H9 (cell line): Measurements from ENCODE around the gene ELF1. TPM values are rescaled to one million over a fixed set of nuclear protein-coding genes. Genes with fewer than 3 reads are reported as not detected.

ENCODE experiments used
- DNase-seq: peaks from one replicate; pipeline ENCODE4 v3.0.0-alpha.2; 2017
- H2AFZ ChIP-seq: one replicate; pipeline ENCODE4 v1.6.1; 2013; ENCODE audit warnings: mild to moderate bottlenecking, low read length, control low read depth, moderate library complexity
- H2AK5ac ChIP-seq: 2 replicates; pipeline ENCODE4 v1.6.1; 2013; ENCODE audit warnings: low read length, control low read depth, mixed read lengths; ENCODE audit not compliant: insufficient read length
- H2BK120ac ChIP-seq: one replicate; pipeline ENCODE4 v1.6.1; 2013; ENCODE audit warnings: low read depth, mild to moderate bottlenecking, low read length, control low read depth, inconsistent platforms; ENCODE audit not compliant: poor library complexity, severe bottlenecking
- H2BK12ac ChIP-seq: 2 replicates; pipeline ENCODE4 v1.6.1; 2013; ENCODE audit warnings: low read length, control low read depth, mixed read lengths, low read depth; ENCODE audit not compliant: insufficient read length
- H2BK15ac ChIP-seq: 2 replicates; pipeline ENCODE4 v1.6.1; 2013; ENCODE audit warnings: low read depth, low read length, control low read depth
- H2BK20ac ChIP-seq: one replicate; pipeline ENCODE4 v1.6.1; 2013; ENCODE audit warnings: low read depth, mild to moderate bottlenecking, low read length, control low read depth, inconsistent platforms; ENCODE audit not compliant: poor library complexity, severe bottlenecking
- H2BK5ac ChIP-seq: 2 replicates; pipeline ENCODE4 v1.6.1; 2013; ENCODE audit warnings: low read length, control low read depth, mixed read lengths; ENCODE audit not compliant: insufficient read length
- H3K14ac ChIP-seq: 2 replicates; pipeline ENCODE4 v1.6.1; 2013; ENCODE audit warnings: low read length, control low read depth; ENCODE audit not compliant: insufficient read depth
- H3K18ac ChIP-seq: 2 replicates; pipeline ENCODE4 v1.6.1; 2013; ENCODE audit warnings: low read depth, mild to moderate bottlenecking, mixed read lengths, low read length, control low read depth; ENCODE audit not compliant: insufficient read length
- H3K23ac ChIP-seq: 2 replicates; pipeline ENCODE4 v1.6.1; 2013; ENCODE audit warnings: low read length, control low read depth, mixed read lengths, low read depth; ENCODE audit not compliant: insufficient read length
- H3K23me2 ChIP-seq: 2 replicates; pipeline ENCODE4 v1.6.1; 2013; ENCODE audit warnings: low read depth, mild to moderate bottlenecking, mixed read lengths, low read length, control low read depth; ENCODE audit not compliant: insufficient read length, poor library complexity, severe bottlenecking
- H3K27ac ChIP-seq: 2 replicates; pipeline ENCODE4 v1.5.1; 2013; ENCODE audit warnings: low read length, control low read depth, mixed read lengths, low read depth; ENCODE audit not compliant: insufficient read length
- H3K27me3 ChIP-seq: 2 replicates; pipeline ENCODE4 v1.6.1; 2013; ENCODE audit warnings: low read length, control low read depth, inconsistent platforms; ENCODE audit not compliant: insufficient read depth
- H3K4ac ChIP-seq: 2 replicates; pipeline ENCODE4 v1.6.1; 2013; ENCODE audit warnings: low read depth, mild to moderate bottlenecking, control low read depth, inconsistent platforms, low read length, moderate library complexity
- H3K4me1 ChIP-seq: 2 replicates; pipeline ENCODE4 v1.6.1; 2013; ENCODE audit warnings: low read length, control low read depth, inconsistent platforms; ENCODE audit not compliant: insufficient read depth
- H3K4me2 ChIP-seq: 2 replicates; pipeline ENCODE4 v1.6.1; 2013; ENCODE audit warnings: low read length, control low read depth, mixed read lengths; ENCODE audit not compliant: insufficient read length, insufficient read depth
- H3K56ac ChIP-seq: 2 replicates; pipeline ENCODE4 v1.6.1; 2013; ENCODE audit warnings: low read depth, mild to moderate bottlenecking, mixed read lengths, low read length, control low read depth; ENCODE audit not compliant: insufficient read length
- H3K79me1 ChIP-seq: 2 replicates; pipeline ENCODE4 v1.6.1; 2013; ENCODE audit warnings: low read depth, mild to moderate bottlenecking, moderate library complexity, low read length, control low read depth, inconsistent platforms; ENCODE audit not compliant: insufficient read depth, poor library complexity, severe bottlenecking
- H3K79me2 ChIP-seq: 2 replicates; pipeline ENCODE4 v1.6.1; 2013; ENCODE audit warnings: low read length, control low read depth, inconsistent platforms; ENCODE audit not compliant: insufficient read depth
- H3K9ac ChIP-seq: 2 replicates; pipeline ENCODE4 v1.6.1; 2013; ENCODE audit warnings: low read length, control low read depth, mixed read lengths; ENCODE audit not compliant: insufficient read length; ENCODE audit errors: extremely low read depth
- H3K9me3 ChIP-seq: one replicate; pipeline ENCODE4 v1.6.1; 2013; ENCODE audit warnings: low read depth, low read length, inconsistent platforms; ENCODE audit not compliant: control insufficient read depth
- H3T11ph ChIP-seq: one replicate; pipeline ENCODE4 v1.6.1; 2013; ENCODE audit warnings: mild to moderate bottlenecking, low read length, control low read depth, inconsistent platforms
- H4K20me1 ChIP-seq: one replicate; pipeline ENCODE4 v1.6.1; 2013; ENCODE audit not compliant: control insufficient read depth, insufficient read length, insufficient read depth
- H4K5ac ChIP-seq: 2 replicates; pipeline ENCODE4 v1.6.1; 2013; ENCODE audit warnings: low read depth, mild to moderate bottlenecking, mixed read lengths, low read length, control low read depth; ENCODE audit not compliant: insufficient read length
- H4K8ac ChIP-seq: replicated peaks from 2 replicates; pipeline ENCODE4 v1.6.1; 2013; ENCODE audit warnings: low read length, control low read depth, mixed read lengths, low read depth; ENCODE audit not compliant: insufficient read length
- H4K91ac ChIP-seq: 2 replicates; pipeline ENCODE4 v1.6.1; 2013; ENCODE audit warnings: low read depth, mild to moderate bottlenecking, moderate library complexity, mixed read lengths, low read length, control low read depth; ENCODE audit not compliant: insufficient read length
- H3K27ac Mint-ChIP-seq, 3 experiments: 2 replicates in 2 of 3; 3 replicates in 1 of 3; pipeline ENCODE4 v1.8.0; 2020 to 2021; ENCODE audit warnings: mixed read lengths in 3 of 3, mild to moderate bottlenecking in 1 of 3, moderate library complexity in 1 of 3
- H3K27me3 Mint-ChIP-seq: 2 replicates; pipeline ENCODE4 v1.8.0; 2021; ENCODE audit warnings: low read depth, mild to moderate bottlenecking, moderate library complexity, mixed read lengths
- H3K36me3 Mint-ChIP-seq, 3 experiments: 2 replicates in 2 of 3; 3 replicates in 1 of 3; pipeline ENCODE4 v1.8.0; 2020 to 2021; ENCODE audit warnings: low read depth in 3 of 3, mixed read lengths in 3 of 3; ENCODE audit not compliant: insufficient read depth in 1 of 3
- H3K4me1 Mint-ChIP-seq, 2 experiments: 2 replicates each; pipeline ENCODE4 v1.8.0; 2020; ENCODE audit warnings: mixed read lengths in 2 of 2
- H3K4me3 Mint-ChIP-seq, 2 experiments: 2 replicates in 1 of 2; 3 replicates in 1 of 2; pipeline ENCODE4 v1.8.0; 2020 to 2021; ENCODE audit warnings: mild to moderate bottlenecking in 2 of 2, mixed read lengths in 2 of 2, moderate library complexity in 1 of 2
- H3K9me3 Mint-ChIP-seq, 2 experiments: 2 replicates in 1 of 2; 3 replicates in 1 of 2; pipeline ENCODE4 v1.8.0; 2020; ENCODE audit warnings: mild to moderate bottlenecking in 2 of 2, mixed read lengths in 2 of 2, moderate library complexity in 1 of 2
- WGBS: extraction: QIAGEN DNeasy Blood & Tissue Kit; methylation state at CpG from one replicate; pipeline ENCODE4 v1.1.7; 2013; ENCODE audit warnings: missing lambda C conversion rate, low lambda C conversion rate, mixed read lengths; ENCODE audit not compliant: insufficient read length; ENCODE audit errors: extremely low coverage; 5-methylcytosine and 5-hydroxymethylcytosine counted together
- total RNA-seq: library from RNA; stranded (reverse); gene quantifications from 2 replicates; pipeline ENCODE4 v1.2.1, GENCODE V29; 2021
- TF ChIP-seq, protein P1 (sequence below): fragments of 200-600 bp; sonication (generic); conservative IDR thresholded peaks from 3 replicates; pipeline ENCODE4 v1.8.0; 2021; ENCODE audit warnings: antibody characterized with exemption, mild to moderate bottlenecking

Gene ELF1
- total RNA-seq, 1 experiment from 2014 or later = 15.5 TPM

DNA sequence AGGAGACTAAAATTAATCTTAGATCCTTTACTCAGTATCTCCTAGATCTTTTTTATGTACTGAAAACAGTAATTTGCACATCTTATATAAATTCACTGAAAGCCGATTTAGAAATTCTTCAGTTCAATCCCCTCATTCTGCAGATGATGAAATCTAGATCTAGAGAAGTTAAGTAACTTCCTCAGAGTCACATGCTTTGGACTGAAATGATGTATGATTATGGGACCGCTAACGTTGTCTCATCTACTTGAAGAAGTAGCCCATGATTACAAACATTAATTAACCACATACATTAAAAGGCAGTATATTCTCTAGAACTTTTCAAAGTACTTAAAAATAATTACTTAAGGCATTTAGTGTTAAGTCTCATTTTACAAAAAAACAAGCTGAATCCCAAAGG, 37.8 kb downstream of the ELF1 start:
- no peak overlapping the region for H3K27ac ChIP-seq
- H3K27ac Mint-ChIP-seq = no peak overlapping the region
- no peak overlapping the region for H3K4me3 Mint-ChIP-seq

More for the DNA sequence above, 37.8 kb downstream of the ELF1 start:
- Histone ChIP-seq H3K9me3 (no peaks in the 10 kb centered on the region), H3K9ac (no peak overlapping the region), H3K4me1 (no peaks in the 10 kb centered on the region), H2BK5ac (no peak overlapping the region), H3K4ac (no peak overlapping the region), H3K18ac (no peak overlapping the region), H2BK15ac (no peak overlapping the region), H3K14ac (no peak overlapping the region), H2BK120ac (no peak overlapping the region), H2BK20ac (no peak overlapping the region), H3K23ac (no peak overlapping the region), H3T11ph (no peak overlapping the region), H3K4me2 (no peak overlapping the region), H4K8ac (no peak overlapping the region), H3K56ac (no peak overlapping the region), H3K79me2 (no peaks in the 10 kb centered on the region), H2AK5ac (no peak overlapping the region), H4K91ac (no peak overlapping the region), H3K23me2 (no peaks in the 10 kb centered on the region), H3K79me1 (no peaks in the 10 kb centered on the region), H4K5ac (no peak overlapping the region), H4K20me1 (no peaks in the 10 kb centered on the region), H2AFZ (no peak overlapping the region), H2BK12ac (no peak overlapping the region), H3K27me3 (no peaks in the 10 kb centered on the region)
- H3K36me3 Mint-ChIP-seq = no peaks in the 10 kb centered on the region
- TF ChIP-seq, protein P1, sequence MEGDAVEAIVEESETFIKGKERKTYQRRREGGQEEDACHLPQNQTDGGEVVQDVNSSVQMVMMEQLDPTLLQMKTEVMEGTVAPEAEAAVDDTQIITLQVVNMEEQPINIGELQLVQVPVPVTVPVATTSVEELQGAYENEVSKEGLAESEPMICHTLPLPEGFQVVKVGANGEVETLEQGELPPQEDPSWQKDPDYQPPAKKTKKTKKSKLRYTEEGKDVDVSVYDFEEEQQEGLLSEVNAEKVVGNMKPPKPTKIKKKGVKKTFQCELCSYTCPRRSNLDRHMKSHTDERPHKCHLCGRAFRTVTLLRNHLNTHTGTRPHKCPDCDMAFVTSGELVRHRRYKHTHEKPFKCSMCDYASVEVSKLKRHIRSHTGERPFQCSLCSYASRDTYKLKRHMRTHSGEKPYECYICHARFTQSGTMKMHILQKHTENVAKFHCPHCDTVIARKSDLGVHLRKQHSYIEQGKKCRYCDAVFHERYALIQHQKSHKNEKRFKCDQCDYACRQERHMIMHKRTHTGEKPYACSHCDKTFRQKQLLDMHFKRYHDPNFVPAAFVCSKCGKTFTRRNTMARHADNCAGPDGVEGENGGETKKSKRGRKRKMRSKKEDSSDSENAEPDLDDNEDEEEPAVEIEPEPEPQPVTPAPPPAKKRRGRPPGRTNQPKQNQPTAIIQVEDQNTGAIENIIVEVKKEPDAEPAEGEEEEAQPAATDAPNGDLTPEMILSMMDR = no peak
- no CpG with 5 or more reads among the region's 3 CpGs for WGBS
- peaks cover 10 to 15% of the 10 kb centered on the region in 2 experiments for H3K4me1 Mint-ChIP-seq
- no peaks in the 10 kb centered on the region for H3K27me3 Mint-ChIP-seq
- no peaks in the 10 kb centered on the region for H3K9me3 Mint-ChIP-seq
- no peak for DNase-seq
